Stimulated activated CD4-positive, alpha-beta T cell treated with anti-CD3 and anti-CD28 coated beads, TNF-alpha, amount 100 ng/mL, for 1 hour (primary cell): Measurements from ENCODE around the gene COX6A1.
"Not testable (repeated sequence)": the region's sequence is repeated elsewhere in the genome, so short reads cannot be mapped to it uniquely, and the experiment has no call there.

Source experiments
- DNase-seq, 3 donors: peaks; one replicate each; pipeline ENCODE4 v3.0.0-alpha.2; 2020; ENCODE audit warnings: low read depth in 3 of 3, low spot score in 1 of 3

COX6A1 gene

GRCh38 chr12:120425797-120426196 lies 12.1 kb upstream of the COX6A1 start:
- DNase-seq = no peak

DNA sequence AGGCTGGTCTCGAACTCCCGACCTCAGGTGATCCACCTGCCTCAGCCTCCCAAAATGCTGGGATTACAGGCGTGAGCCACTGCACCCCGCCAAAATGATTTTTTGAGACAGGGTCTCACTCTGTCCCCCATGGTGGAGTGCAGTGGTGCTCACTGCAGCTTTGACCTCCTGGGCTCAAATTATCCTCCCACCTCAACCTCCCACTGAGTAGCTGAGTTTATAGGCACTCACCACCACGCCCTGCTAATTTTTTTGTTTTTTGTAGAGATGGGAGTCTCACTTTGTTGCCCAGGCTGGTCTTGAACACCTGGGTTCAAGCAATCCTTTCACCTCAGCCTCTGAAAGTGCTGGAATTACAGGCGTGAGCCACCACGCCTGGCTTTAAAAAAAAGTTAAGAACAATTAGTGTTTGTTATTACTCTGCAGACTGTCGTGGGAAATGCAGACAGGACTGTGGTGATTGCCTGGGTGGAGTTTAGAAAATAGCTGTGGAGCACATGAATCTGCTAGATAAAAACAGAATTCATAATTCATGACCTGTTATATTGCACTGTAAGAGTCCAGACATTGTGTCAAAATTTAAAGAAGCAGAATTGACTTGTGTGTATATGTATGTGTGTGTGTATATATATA lies 9.2 kb upstream of the COX6A1 start:
- DNase-seq = no peak

- DNase-seq = no peak
These were observed 8.5 kb upstream of the COX6A1 start for GRCh38 chr12:120429368-120429767.

DNA sequence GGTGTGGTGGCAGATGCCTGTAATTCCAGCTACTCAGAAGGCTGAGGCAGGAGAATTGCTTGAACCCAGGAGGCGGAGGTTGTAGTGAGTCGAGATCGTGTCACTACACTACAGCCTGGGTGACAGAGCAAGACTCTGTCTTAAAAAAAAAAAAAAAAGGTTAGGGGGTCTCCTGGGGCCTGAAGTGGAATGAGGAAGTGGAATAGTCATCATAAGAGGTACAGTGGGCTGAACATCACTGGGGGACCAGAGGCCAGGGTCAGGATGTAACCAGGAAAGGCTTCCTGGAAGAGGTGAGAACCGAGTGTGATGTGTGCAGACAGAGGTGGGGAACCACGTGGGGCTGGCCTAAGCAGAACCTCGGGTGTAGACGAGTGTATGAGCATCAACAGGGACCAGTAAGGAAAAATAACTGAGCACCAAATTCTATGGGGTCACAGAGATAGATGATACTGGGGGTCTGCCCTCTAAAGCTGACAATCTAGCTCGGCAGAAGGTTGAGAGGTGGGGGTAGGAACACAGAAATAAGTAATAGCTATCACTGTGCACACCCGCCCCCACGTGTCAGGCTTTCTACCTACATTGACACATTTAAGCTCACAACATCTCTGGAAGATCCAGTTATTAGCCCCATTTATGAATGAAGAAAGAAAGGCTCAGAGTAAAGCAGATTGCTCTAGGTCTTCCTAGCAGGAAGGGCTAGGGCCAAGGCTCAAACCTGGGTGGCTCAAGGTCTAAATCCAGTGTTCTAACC lies 5.0 kb upstream of the COX6A1 start:
- DNase-seq = no peak

DNA sequence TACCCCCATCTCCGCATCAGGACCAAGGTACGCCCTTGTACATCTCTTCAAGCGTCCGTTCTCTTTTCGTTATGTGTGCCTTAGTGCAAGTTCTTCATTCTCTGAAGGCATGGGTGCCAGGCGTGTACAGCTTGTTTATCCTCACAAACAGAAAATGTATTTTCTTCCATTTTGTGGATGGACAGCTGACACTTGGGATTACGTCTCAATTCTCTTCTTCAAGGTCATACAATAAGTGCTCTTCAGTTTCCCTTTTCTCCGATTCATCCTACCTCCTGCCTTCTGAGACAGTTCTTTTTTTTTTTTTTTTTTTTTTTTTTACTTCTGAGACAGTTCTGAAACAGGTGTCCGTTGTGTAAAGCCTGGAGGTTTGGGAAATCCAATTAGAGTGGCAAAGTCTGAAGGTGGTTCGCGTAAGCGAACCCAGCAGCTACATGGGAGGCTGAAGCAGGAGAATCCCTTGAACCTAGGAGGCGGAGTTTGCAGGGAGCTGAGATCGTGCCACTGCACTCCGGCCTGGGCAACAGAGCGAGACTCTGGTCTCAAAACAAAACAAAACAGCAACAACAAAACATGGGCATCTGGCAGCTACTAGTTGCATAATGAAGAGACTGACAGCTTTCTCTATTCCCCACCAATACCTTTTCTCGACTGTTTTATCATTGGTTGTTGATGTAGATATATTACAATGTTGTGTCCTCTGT lies 734 bp downstream of the COX6A1 start:
- no peak for DNase-seq

GRCh38 chr12:120439646-120440247 lies 1.8 kb downstream of the COX6A1 start:
- peak; percentile 43 to 50 (median 45) for DNase-seq

GRCh38 chr12:120444676-120445075 lies 6.8 kb downstream of the COX6A1 start:
- DNase-seq = no peak

- DNase-seq = peak; percentile 46 to 88 (median 67)
These were observed 8.3 kb downstream of the COX6A1 start, which contains the start of the genes GATC and TRIAP1 for GRCh38 chr12:120445911-120446843. TSS of gene GATC (plus strand) at chr12:120446444. CDS start at chr12:120446481, 37 bp downstream. TSS of gene TRIAP1 (minus strand) at chr12:120446384. CDS start at chr12:120446372, 12 bp downstream.

DNA sequence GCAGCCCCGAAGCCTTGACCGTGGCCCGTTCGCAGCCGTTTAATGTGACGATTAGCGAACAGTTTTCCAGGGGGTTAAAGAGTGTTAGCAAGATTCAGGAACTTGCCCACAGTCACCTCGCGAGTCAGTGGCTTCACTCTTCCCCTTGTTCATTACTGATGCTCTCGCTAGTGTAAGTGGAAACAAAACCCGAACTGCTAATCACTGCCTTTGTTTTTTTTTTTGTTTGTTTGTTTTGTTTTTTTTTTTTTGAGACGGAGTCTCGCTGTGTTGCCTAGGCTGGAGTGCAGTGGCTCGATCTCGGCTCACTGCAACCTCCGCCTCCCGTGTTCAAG lies 8.9 kb downstream of the COX6A1 start:
- not testable (repeated sequence) for DNase-seq

- no peak for DNase-seq
These were observed 10.1 kb downstream of the COX6A1 start for GRCh38 chr12:120447992-120448391.

GRCh38 chr12:120452524-120452923 lies 14.6 kb downstream of the COX6A1 start:
- not testable (repeated sequence) for DNase-seq

DNA sequence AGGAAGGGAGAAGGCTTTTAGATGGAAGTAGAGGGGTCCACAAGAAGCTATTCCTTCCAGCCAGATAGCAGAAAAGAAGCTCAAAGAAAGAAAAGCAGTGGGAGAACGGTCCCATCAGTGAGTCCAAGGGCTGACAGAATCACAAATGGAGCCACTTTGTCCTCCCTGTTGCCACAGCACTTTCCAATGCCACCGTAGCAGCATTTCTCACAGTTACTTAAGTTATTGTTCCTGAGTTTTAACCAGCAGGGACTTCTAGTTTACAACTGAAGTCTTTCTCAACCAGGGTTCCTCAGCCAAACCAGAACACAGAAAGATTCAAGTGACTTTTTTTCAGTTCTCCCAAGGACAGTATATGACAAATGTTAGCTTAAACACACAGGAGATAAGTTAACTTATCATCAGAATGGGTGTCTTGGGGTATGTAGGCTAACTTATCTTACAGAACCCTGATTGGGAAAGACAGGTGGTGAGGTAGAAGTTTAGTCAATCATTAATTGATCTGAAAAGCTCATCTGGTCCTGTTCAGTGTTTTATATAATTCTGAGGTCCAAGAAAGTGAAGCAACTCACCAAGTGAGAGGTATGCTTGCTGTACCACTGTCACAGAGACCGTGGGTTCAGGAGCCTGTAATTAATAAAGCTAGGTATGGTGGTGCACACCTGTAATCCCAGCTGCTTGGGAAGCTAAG lies 15.3 kb downstream of the COX6A1 start:
- no peak for DNase-seq

GRCh38 chr12:120453977-120454376 lies 16.1 kb downstream of the COX6A1 start:
- DNase-seq = no peak

- no peak for DNase-seq
These were observed 17.4 kb downstream of the COX6A1 start for GRCh38 chr12:120455302-120455701.

GRCh38 chr12:120457133-120457532 lies 19.2 kb downstream of the COX6A1 start:
- no peak for DNase-seq

DNA sequence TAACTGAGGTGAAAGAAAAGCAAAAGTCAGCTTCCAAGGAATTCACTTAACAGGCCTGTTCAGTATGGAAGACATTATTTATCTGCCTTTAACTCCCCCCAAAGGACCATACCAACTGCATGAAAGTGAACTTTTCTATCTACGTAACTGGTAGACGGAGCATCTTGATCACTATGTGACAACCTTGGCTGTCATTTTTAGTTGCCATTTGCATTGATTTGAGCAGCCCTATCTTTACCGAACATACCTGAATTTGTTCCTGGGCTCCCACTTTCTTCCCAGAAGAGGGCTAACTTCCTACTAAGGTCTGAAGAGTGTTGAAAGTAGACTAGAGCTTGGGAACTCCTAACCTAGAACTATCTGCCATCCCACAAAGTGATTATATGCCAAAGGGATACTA lies 22.2 kb downstream of the COX6A1 start:
- DNase-seq = no peak

DNA sequence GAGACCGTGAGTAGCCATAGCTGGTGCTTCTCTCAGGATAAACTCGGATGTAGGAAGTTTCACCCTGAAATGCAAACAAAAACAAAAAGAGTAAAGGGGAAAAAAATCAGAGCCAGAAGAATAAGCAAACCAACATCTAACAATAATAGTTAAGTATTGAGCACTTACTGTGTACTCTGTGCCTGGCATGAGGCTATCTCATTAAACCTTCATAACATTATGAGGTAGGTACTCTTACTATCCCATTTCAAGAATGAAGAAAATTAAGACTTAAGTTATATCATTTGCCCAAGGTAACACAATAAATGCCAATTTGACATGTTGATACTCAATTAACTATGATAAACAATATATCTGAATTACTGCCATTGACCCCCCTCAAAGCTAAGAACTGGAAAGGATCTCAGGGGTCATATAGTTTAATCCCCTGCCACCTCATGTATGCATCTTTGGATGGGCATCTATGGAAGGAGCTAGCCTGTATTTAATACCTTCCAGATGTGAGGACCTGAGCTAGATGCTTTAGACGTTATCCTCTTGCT lies 24.3 kb downstream of the COX6A1 start:
- no peak for DNase-seq

DNA sequence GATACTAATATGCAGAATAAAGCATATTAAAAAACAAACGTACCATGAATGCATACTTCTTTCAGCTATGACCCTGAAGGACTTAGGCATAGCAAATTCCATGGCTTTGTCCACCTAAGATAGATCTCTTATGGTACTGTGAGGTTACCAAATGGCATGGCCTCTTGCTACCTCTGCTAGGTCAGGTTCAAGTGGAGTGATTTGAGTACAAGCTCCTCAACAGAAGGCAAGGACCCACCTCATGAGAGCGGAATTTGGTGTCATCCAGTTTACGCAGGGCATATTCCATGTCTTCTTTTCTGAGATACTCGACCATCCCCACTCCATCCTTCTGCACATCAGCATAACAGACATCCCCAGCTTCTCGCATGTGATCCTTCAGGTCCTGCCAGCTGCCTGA lies 25.8 kb downstream of the COX6A1 start:
- DNase-seq = no peak

GRCh38 chr12:120465756-120466155 lies 27.8 kb downstream of the COX6A1 start:
- no peak for DNase-seq
